GM19328 (cell line): ENCODE results near the gene MAGEC3.
"Not testable (repeated sequence)": the region's sequence is repeated elsewhere in the genome, so short reads cannot be mapped to it uniquely, and the experiment has no call there.

Experiments used
- ATAC-seq: cut with Tn5 transposase; IDR thresholded peaks from one replicate; pipeline ENCODE4 v1.9.1; 2021; ENCODE audit warnings: mild to moderate bottlenecking, moderate library complexity; ENCODE audit not compliant: unreplicated experiment

Gene MAGEC3

GRCh38 chrX:141838016-141838415 is at the start of gene MAGEC3:
Gene MAGEC3 (plus strand): TSS chrX:141838316. CDS start chrX:141838316, 0 bp downstream.
- ATAC-seq: no peak

DNA sequence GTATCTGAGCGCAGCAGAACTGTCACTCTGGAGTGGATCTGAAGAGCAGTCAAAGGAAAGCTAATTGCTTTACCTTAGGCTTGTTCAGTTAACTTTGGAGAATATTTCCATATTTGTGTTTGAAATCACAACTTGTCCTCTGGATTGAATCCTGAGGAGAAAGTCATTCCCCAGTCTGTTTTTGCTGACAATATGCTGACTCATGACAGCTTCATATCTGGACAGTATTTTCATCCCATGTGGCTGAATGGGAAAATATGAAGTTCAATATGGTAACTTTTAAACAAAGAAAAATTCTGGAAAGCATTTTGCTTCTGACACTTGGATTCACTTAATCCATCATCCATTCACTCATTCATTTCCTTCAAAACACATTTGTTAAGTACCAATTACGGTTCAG is 46.3 kb upstream of the MAGEC3 start:
- no peak for ATAC-seq

DNA sequence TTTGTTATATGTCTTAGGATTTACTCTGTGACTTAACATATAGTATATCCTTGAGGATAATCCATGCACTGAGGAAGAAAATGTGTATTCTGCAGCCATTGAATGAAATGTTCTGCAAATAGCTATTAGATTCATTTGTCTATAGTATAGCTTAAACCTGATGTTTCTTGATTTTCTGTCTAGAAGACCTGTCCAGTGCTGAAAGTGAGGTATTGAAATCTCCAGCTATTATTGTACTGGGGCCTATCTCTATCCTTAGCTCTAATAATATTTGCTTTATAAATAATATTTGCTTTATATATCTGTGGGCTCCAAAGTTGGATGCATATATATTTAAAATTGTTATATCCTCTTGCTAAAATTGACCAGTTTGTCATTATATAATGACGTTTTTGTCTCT is 26.7 kb upstream of the MAGEC3 start:
- no peak for ATAC-seq

GRCh38 chrX:141814213-141814857 is 23.8 kb upstream of the MAGEC3 start:
- no peak for ATAC-seq

DNA sequence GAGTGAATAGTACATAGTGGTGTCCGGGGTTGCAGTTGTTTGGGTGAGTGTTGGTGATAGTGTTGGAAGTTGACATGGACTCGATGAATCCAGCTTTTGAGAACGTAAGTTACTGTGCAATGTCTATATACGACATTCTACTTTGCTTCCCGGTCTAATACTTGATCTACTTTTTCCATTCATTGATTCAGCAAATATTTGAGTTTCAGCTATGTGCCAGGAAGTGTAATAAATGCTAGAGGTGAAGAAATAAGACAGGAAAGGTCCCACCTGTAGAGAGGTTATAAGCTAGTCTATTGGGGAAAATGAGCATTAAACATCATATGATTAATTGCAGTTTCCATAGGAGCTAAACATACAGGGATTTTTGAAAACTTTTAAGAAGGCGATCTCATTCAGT is 22.2 kb upstream of the MAGEC3 start:
- no peak for ATAC-seq

DNA sequence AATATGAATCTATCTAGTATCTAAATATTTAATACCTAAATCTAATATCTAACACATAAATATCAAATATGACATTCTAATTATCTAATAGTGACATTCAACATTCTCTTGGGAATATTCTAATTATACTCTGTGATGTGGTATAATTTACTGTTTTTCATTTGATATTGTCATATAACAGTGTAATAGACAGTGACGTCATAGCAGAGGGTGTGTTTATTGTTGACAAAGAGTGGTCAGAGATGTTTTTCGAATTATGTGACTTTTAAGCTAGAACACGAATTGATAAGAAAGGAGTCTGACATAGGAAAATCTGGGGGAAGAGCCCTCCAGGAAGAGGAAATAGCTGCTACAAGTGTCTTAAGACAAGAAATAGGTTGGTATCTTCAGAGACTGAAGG is 5.9 kb upstream of the MAGEC3 start:
- no peak for ATAC-seq

DNA sequence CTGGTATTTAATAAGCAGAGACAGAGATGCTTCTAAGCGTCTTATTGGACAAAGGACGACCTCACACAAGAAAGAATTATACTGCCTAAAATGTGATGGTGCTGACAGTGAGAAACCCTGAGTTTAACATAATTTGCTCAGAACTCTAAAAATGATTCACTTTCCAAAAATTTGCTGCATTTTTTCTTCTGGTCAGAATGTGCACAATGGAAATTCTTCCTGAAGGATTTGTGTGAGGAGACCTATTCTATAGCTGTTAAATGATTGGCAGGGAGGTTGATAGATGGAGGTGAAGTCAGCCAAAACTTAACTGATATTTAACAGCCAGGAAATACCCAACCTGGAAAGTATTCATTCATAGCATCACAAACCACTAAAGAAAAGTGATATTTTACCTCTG is 1.7 kb downstream of the MAGEC3 start:
- ATAC-seq: no peak

- ATAC-seq: no peak
These were observed 19.4 kb downstream of the MAGEC3 start for GRCh38 chrX:141857479-141857878.

- no peak for ATAC-seq
These were observed 41.5 kb downstream of the MAGEC3 start for GRCh38 chrX:141879616-141880015.

- ATAC-seq: not testable (repeated sequence)
These were observed 50.7 kb downstream of the MAGEC3 start for GRCh38 chrX:141888811-141889210.

DNA sequence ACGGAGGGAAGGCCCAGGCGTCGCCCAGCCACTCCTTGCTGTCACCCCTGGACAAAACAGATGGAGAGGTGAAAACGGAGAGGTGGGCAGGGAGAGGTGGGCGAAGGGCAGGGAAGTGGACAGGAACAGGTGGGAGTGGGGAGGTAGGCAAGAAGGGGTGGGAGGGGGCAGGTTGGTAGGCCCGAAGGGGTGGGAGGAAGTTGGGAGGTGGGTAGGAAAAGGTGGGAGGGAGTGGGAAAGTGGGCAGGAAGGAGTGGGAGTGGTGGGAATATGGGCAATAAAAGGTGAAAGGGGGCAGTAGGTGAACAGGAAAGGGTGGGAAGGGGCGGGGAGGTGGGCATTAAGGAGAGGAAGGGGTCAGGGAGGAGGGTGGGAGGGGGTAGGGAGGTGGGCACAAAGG is 56.6 kb downstream of the MAGEC3 start:
- ATAC-seq: no peak

GRCh38 chrX:141897690-141898089 is 59.6 kb downstream of the MAGEC3 start:
- ATAC-seq: no peak

GRCh38 chrX:141902366-141902765 is 64.2 kb downstream of the MAGEC3 start:
- no peak for ATAC-seq

GRCh38 chrX:141903400-141904155 is 65.5 kb downstream of the MAGEC3 start, which contains the start of gene MAGEC1:
Gene MAGEC1 (plus strand): TSS chrX:141903894. CDS start chrX:141905073, 1,179 bp downstream.
- ATAC-seq: no peak

GRCh38 chrX:141904262-141904661 is 66.1 kb downstream of the MAGEC3 start:
- no peak for ATAC-seq

DNA sequence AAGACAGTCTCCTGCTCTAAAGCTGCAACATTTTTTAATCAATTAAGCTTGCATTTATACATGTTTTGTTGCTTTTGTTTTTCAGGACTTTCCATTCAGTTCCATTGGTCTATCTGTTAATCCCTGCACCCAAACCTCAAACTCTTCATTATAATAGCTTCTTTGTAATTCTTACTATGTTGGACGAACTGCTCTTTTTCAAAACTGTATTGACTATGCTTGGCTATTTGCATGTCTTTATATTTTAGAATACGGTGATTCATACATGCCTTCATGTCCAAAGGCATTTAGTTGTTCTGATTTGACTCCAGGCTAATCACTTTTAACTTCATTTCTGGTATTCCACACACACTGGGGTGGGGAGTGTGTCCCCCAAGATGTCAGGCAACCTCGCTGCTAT is 79.7 kb downstream of the MAGEC3 start:
- ATAC-seq: no peak

GRCh38 chrX:141924293-141924692 is 86.2 kb downstream of the MAGEC3 start:
- no peak for ATAC-seq

DNA sequence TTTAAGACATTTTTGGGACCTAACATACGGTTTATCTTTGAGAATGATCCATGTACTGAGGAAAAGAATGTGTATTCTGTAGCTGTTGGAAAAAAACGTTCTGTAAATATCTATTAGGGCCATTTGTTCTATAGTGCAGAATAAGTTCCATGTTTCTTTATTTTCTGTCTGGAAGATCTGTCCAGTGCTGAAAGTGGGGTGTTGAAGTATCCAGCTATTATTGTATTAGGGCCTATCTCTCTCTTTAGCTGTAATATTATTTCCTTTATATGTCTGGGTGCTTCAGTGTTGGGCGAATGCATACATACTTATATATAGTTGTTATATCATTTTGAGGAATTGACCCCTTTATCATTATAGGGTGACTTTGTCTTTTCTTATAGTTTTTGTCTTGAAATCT is 90.3 kb downstream of the MAGEC3 start:
- no peak for ATAC-seq

GRCh38 chrX:141934059-141934641 is 96.0 kb downstream of the MAGEC3 start:
- no peak for ATAC-seq

DNA sequence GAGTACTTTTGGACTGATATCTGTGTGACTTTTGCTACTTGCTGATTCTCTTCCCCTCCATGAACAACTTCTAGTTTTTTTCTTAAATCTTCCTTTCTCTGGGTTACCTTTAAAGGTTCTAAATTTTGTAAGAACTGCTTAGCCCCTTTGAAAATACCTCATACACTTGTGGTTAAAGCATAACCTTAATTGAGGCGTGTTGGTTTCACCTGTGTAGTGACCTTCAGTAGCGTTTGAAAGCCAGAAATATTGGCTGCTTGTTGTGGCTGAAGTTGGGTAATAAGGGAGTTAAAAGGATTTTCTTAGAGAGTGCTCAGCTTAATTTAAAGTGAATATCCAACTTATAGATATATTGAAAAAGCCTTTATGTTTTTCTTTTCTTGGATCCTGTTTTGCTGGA is 97.5 kb downstream of the MAGEC3 start:
- no peak for ATAC-seq

GRCh38 chrX:141936080-141936479 is 98.0 kb downstream of the MAGEC3 start:
- no peak for ATAC-seq

- no peak for ATAC-seq
These were observed 103.1 kb downstream of the MAGEC3 start for GRCh38 chrX:141941234-141941633.
